Heart right ventricle (tissue), 16 donors: ENCODE results near the gene EOGT. TPM values are rescaled to one million over a fixed set of nuclear protein-coding genes. Genes with fewer than 3 reads are reported as not detected.

Source experiments
- ATAC-seq, 8 donors: fragments of 200-7000 bp; cut with Tn5 transposase; one replicate each; pipeline ENCODE4 v1.9.1; 2020; ENCODE audit warnings: mild to moderate bottlenecking in 8 of 8, moderate library complexity in 8 of 8, moderate number of reproducible peaks in 1 of 8
- DNase-seq, 2 donors: peaks; one replicate each; pipeline ENCODE4 v3.0.0-alpha.2; 2020
- H3K27ac ChIP-seq, 10 donors: fragments of 200-600 bp; sonication (generic) in 2 of 10; one replicate each; pipeline versions ENCODE4 v1.5.0 to v1.8.0; 2020 to 2022; ENCODE audit warnings: mild to moderate bottlenecking in 3 of 10
- H3K27me3 ChIP-seq, 7 donors: fragments of 200-600 bp; one replicate each; pipeline ENCODE4 v1.8.0; 2021 to 2022; ENCODE audit warnings: mild to moderate bottlenecking in 2 of 7
- H3K36me3 ChIP-seq, 9 donors: fragments of 200-600 bp; sonication (generic) in 1 of 9; one replicate each; pipeline versions ENCODE4 v1.5.0 to v1.8.0; 2020 to 2022; ENCODE audit warnings: mild to moderate bottlenecking in 2 of 9
- H3K4me1 ChIP-seq, 9 donors: fragments of 200-600 bp; sonication (generic) in 1 of 9; one replicate each; pipeline versions ENCODE4 v1.5.0 to v1.8.0; 2020 to 2022; ENCODE audit warnings: mild to moderate bottlenecking in 4 of 9
- H3K4me3 ChIP-seq, 10 donors: fragments of 200-600 bp; sonication (generic) in 2 of 10; one replicate each; pipeline versions ENCODE4 v1.5.0 to v1.8.0; 2020 to 2022; ENCODE audit warnings: mild to moderate bottlenecking in 7 of 10, moderate library complexity in 2 of 10
- H3K9me3 ChIP-seq, 11 donors: fragments of 200-600 bp in 10 of 11; sonication (generic) in 2 of 11; one replicate each; pipeline versions ENCODE4 v1.5.0 to v1.8.0; 2013 to 2022; ENCODE audit warnings: mild to moderate bottlenecking in 2 of 11, control low read depth in 1 of 11, moderate library complexity in 1 of 11
- CTCF ChIP-seq, 9 donors: fragments of 200-600 bp; sonication (generic) in 2 of 9; IDR thresholded peaks; one replicate each; pipeline versions ENCODE4 v1.5.0 to v1.8.0; 2021 to 2022; ENCODE audit warnings: antibody characterized with exemption in 9 of 9, mild to moderate bottlenecking in 5 of 9, moderate library complexity in 1 of 9
- WGBS, 2 donors: extraction: QIAGEN DNeasy Blood & Tissue Kit; methylation state at CpG; one replicate each; pipeline ENCODE4 v1.1.7; 2013; ENCODE audit warnings: inconsistent platforms in 1 of 2; 5-methylcytosine and 5-hydroxymethylcytosine counted together
- intact Hi-C, 10 donors: fragments of 100-400 bp; cut with DNase I; formaldehyde crosslinking; loops; one replicate each; pipeline versions ENCODE4 v1.11.1 to v1.14.2; 2022
- polyA plus RNA-seq, 2 donors: library from polyadenylated mRNA; stranded (reverse); fragments of 200-250 nt; gene quantifications; one replicate each; pipeline ENCODE4 v1.2.3, GENCODE V29; 2013
- total RNA-seq, 10 donors: library from RNA; stranded (reverse); fragmentation: NEBNext Ultra II Directional in 3 of 10; extraction: Animal tissue kit (Norgen Biotek cat#: 25700) in 3 of 10; gene quantifications; one replicate each; pipeline versions ENCODE4 v1.2.1 to v1.2.4, GENCODE V29; 2021 to 2023
- donor health status: Arrhythmogenic right ventricular cardiomyopathy.
- donor health status: ischemic (EF 13 %, LVEDD 7.1; RV severe dilation, severe dysfunction).
- donor health status: healthy with polysubstance abuse.
- donor health status: DM: no; HTN: yes; CAD: no.
- donor health status: DM: no; HTN: no; CAD: no.
- donor health status: ischemic (EF 25% LVEDD 6.9; RV normal size, moderate dysfunction).
- donor health status: ischemic (EF 25% LVEDD 5.7; RV mildly dilated, moderate dysfunction).
- donor health status: healthy.
- donor health status: DM: yes; HTN: yes; CAD: no.
- donor health status: Ischemic cardiomyopathy.
- donor health status: ischemic (EF 35%, LVEDD 5.7; RV mildly dilated, moderate dysfunction).
- donor health status: nonischemic (EF 11% LVEDD 7.7; RV severe dilation, severe dysfunction).
- donor health status: DM: yes; HTN: yes; CAD: no.
- donor health status: PGD.
- donor health status: ischemic (EF 29% LVEDD 5.4; RV normal size, mild dysfunction).
- donor health status: nonischemic (EF 23%, LVEDD 6.1; RV moderate dilation, normal function).

The EOGT gene
- total and polyA plus RNA-seq, 12 donors, result 8.8 to 66.5 (median 39.8) TPM

GRCh38 chr3:69052472-69052898 lies 39.0 kb upstream of the EOGT start:
- H3K4me1 ChIP-seq, result peaks cover 3 to 36% (median 32%) of the 10 kb centered on the region in 9 donors
- peak overlapping the region; percentile 66 to 99 (median 76) for H3K4me3 ChIP-seq
- intact Hi-C loops, result loop anchor here in 2 of 10 donors (2.0 to 5.0 kb wide), 2 partner anchors 26 to 40 kb away; partner anchors contain the start of gene EOGT (in 2 of the 2)
- H3K27ac ChIP-seq, result peak overlapping the region in 9 of 10 donors; percentile 87 to 98 (median 92)
- H3K9me3 ChIP-seq, result no peaks in the 10 kb centered on the region
- no peak for TF ChIP-seq CTCF (IDR thresholded peaks at IDR 0.05)
- WGBS, 2 donors, result 8 to 11% methylated on average over 9 of the region's 9 CpGs
- H3K27me3 ChIP-seq, result no peaks in the 10 kb centered on the region
- H3K36me3 ChIP-seq, result peaks cover 0 to 70% (median 22%) of the 10 kb centered on the region in 9 donors
- ATAC-seq (peak in 3 of 8 donors; percentile 1 to 18 (median 9)), DNase-seq (no peak)

GRCh38 chr3:69051756-69052471 lies 38.4 kb upstream of the EOGT start, which contains the start of gene TMF1:
TSS of gene TMF1 (minus strand) at chr3:69052333. CDS start at chr3:69052086, 247 bp downstream.
- no peak for TF ChIP-seq CTCF (IDR thresholded peaks at IDR 0.05)
- Histone ChIP-seq H3K4me1 (peaks cover 3 to 42% (median 36%) of the 10 kb centered on the region in 9 donors), H3K36me3 (peaks cover 0 to 70% (median 28%) of the 10 kb centered on the region in 9 donors), H3K9me3 (no peaks in the 10 kb centered on the region), H3K4me3 (peak within 1 kb of the TSS; percentile 66 to 99 (median 76)), H3K27me3 (no peaks in the 10 kb centered on the region), H3K27ac (peak within 1 kb of the TSS; percentile 82 to 98 (median 92))
- 0% methylated on average over 45 of the region's 45 CpGs for WGBS, 2 donors
- intact Hi-C loops, result loop anchor here in 2 of 10 donors (2.0 to 5.0 kb wide), 2 partner anchors 27 to 40 kb away; partner anchors contain the start of gene EOGT (in 2 of the 2)
- peak; percentile 96 to 99 (median 98) for ATAC-seq
- DNase-seq, result peak; percentile 98

- no peak for ATAC-seq
- no peaks in the 10 kb centered on the region for H3K9me3 ChIP-seq
- peaks cover 3 to 51% (median 43%) of the 10 kb centered on the region in 9 donors for H3K4me1 ChIP-seq
- no peak for TF ChIP-seq CTCF (IDR thresholded peaks at IDR 0.05)
- intact Hi-C loops, result no loop called here
- H3K27ac ChIP-seq, result no peak overlapping the region
- DNase-seq, result no peak
- no peak overlapping the region for H3K4me3 ChIP-seq
- peaks cover 0 to 70% (median 23%) of the 10 kb centered on the region in 9 donors for H3K36me3 ChIP-seq
- no peaks in the 10 kb centered on the region for H3K27me3 ChIP-seq
- 98% methylated on average over 2 of the region's 2 CpGs for WGBS, 2 donors
Measured at GRCh38 chr3:69048990-69049389, 35.5 kb upstream of the EOGT start.

GRCh38 chr3:69044608-69045007 lies 31.1 kb upstream of the EOGT start:
- intact Hi-C loops, result no loop called here
- no peak for DNase-seq
- no peaks in the 10 kb centered on the region for H3K9me3 ChIP-seq
- 94 to 95% methylated on average over 2 of the region's 2 CpGs for WGBS, 2 donors
- H3K36me3 ChIP-seq, result peaks cover 0 to 98% (median 55%) of the 10 kb centered on the region in 9 donors
- H3K27ac ChIP-seq, result no peak overlapping the region
- no peaks in the 10 kb centered on the region for H3K27me3 ChIP-seq
- no peak for TF ChIP-seq CTCF (IDR thresholded peaks at IDR 0.05)
- no peak overlapping the region for H3K4me3 ChIP-seq
- no peak for ATAC-seq
- H3K4me1 ChIP-seq, result peaks cover 0 to 28% (median 19%) of the 10 kb centered on the region in 9 donors
